Suprapubic skin (tissue), 4 donors: ENCODE measurements around the gene RPF1. TPM values are rescaled to one million over a fixed set of nuclear protein-coding genes. Genes with fewer than 3 reads are reported as not detected.

Experiments
- DNase-seq, 2 donors: peaks; one replicate each; pipeline ENCODE4 v3.0.0-alpha.2; 2019; ENCODE audit warnings: low spot score in 2 of 2
- H3K27ac ChIP-seq: fragments of 200-600 bp; sonication (generic); one replicate; pipeline ENCODE4 v1.5.1; 2019
- H3K27me3 ChIP-seq: fragments of 200-600 bp; sonication (generic); one replicate; pipeline ENCODE4 v1.5.1; 2019
- H3K36me3 ChIP-seq: fragments of 200-600 bp; sonication (generic); one replicate; pipeline ENCODE4 v1.5.1; 2019
- H3K4me1 ChIP-seq: fragments of 200-600 bp; sonication (generic); one replicate; pipeline ENCODE4 v1.5.1; 2019
- H3K4me3 ChIP-seq: fragments of 200-600 bp; sonication (generic); one replicate; pipeline ENCODE4 v1.5.1; 2019; ENCODE audit warnings: mild to moderate bottlenecking
- H3K9me3 ChIP-seq: fragments of 200-600 bp; sonication (generic); one replicate; pipeline ENCODE4 v1.5.1; 2019
- EP300 ChIP-seq: sonication (generic); formaldehyde crosslinking; IDR thresholded peaks from one replicate; pipeline ENCODE4 v1.6.1; 2017; ENCODE audit warnings: antibody characterized with exemption
- POLR2A ChIP-seq, 2 donors: fragments of 450-650 bp; IDR thresholded peaks; one replicate each; pipeline ENCODE4 v1.6.1; 2017; ENCODE audit warnings: antibody characterized with exemption in 2 of 2, mild to moderate bottlenecking in 2 of 2, moderate library complexity in 2 of 2
- POLR2AphosphoS5 ChIP-seq, 3 donors: sonication (generic); formaldehyde crosslinking; IDR thresholded peaks; one replicate each; pipeline ENCODE4 v1.6.1; 2017; ENCODE audit warnings: antibody characterized with exemption in 3 of 3
- WGBS: methylation state at CpG from one replicate; pipeline ENCODE4 v1.1.5; 2018; 5-methylcytosine and 5-hydroxymethylcytosine counted together
- total RNA-seq, 4 donors: library from RNA; depleted of rRNA; stranded (reverse); fragments of >200 nt; gene quantifications; one replicate each; pipeline ENCODE4 v1.1.0, GENCODE V29; 2016
- TF ChIP-seq, protein P1 (sequence below), 2 donors: fragments of 200-600 bp in 1 of 2; fragments of 450-650 bp in 1 of 2; sonication (generic) in 1 of 2; IDR thresholded peaks; one replicate each; pipeline ENCODE4 v1.5.1; 2016 to 2019; ENCODE audit warnings: antibody characterized with exemption in 2 of 2, mild to moderate bottlenecking in 1 of 2, moderate library complexity in 1 of 2

RPF1 gene
- total RNA-seq, 4 donors from 2014 or later, result 26.0 to 42.2 (median 39.1) TPM

GRCh38 chr1:84496498-84496897 lies 17.4 kb downstream of the RPF1 start:
- 90% methylated on average over 3 of the region's 3 CpGs for WGBS
- peaks cover 75% of the 10 kb centered on the region for H3K36me3 ChIP-seq

DNA sequence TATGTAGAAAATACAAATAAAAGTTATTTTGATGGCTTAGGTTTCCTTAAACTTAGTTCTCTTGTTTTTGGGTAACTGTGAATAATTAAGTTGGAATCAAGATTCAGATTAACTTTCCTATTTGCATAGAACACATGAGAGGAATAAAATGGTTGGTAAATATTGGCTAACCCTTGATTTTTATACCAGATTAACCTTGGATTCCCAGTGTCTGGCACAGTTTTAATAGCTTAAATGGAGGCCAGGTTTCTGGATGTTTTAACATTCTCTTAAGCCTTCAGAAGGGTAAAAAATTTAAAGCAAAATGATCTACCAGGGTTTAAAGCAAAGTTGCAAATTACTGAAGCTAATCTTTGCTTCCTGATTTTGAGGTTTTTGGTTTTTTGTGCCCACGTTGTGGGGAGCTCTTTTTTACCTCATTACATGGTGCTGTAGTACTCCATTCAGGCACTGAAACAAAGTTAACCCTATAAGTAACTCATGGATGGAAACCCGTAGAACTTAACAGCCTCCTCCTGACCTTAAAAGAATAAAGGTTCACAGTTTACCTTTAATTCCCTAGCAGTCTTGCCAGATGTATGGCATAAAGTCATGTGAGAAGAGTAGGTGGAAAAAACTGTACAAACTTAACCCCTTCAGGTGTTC lies 18.7 kb downstream of the RPF1 start:
- no peaks in the 10 kb centered on the region for H3K9me3 ChIP-seq
- no peak overlapping the region for H3K27ac ChIP-seq
- peaks cover 24% of the 10 kb centered on the region for H3K4me1 ChIP-seq
- H3K27me3 ChIP-seq, result no peaks in the 10 kb centered on the region
- H3K36me3 ChIP-seq, result peaks cover 63% of the 10 kb centered on the region
- WGBS, result 41% methylated on average over 2 of the region's 2 CpGs
- no peak overlapping the region for H3K4me3 ChIP-seq
- no peak for DNase-seq
- TF ChIP-seq EP300 (no peak), POLR2A (IDR thresholded peaks at IDR 0.05) (no peak), POLR2AphosphoS5 (IDR thresholded peaks at IDR 0.05) (no peak)
- TF ChIP-seq, protein P1, sequence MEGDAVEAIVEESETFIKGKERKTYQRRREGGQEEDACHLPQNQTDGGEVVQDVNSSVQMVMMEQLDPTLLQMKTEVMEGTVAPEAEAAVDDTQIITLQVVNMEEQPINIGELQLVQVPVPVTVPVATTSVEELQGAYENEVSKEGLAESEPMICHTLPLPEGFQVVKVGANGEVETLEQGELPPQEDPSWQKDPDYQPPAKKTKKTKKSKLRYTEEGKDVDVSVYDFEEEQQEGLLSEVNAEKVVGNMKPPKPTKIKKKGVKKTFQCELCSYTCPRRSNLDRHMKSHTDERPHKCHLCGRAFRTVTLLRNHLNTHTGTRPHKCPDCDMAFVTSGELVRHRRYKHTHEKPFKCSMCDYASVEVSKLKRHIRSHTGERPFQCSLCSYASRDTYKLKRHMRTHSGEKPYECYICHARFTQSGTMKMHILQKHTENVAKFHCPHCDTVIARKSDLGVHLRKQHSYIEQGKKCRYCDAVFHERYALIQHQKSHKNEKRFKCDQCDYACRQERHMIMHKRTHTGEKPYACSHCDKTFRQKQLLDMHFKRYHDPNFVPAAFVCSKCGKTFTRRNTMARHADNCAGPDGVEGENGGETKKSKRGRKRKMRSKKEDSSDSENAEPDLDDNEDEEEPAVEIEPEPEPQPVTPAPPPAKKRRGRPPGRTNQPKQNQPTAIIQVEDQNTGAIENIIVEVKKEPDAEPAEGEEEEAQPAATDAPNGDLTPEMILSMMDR (IDR thresholded peaks at IDR 0.05), result no peak

More at GRCh38 chr1:84496498-84496897, 17.4 kb downstream of the RPF1 start:
- Histone ChIP-seq H3K4me3 (no peak overlapping the region), H3K9me3 (no peaks in the 10 kb centered on the region), H3K27me3 (no peaks in the 10 kb centered on the region), H3K27ac (no peak overlapping the region), H3K4me1 (peaks cover 17% of the 10 kb centered on the region)
- TF ChIP-seq POLR2AphosphoS5 (IDR thresholded peaks at IDR 0.05), result no peak
- TF ChIP-seq EP300, result no peak
- TF ChIP-seq, protein P1 (IDR thresholded peaks at IDR 0.05), result no peak
- no peak for TF ChIP-seq POLR2A (IDR thresholded peaks at IDR 0.05)
- DNase-seq, result no peak

GRCh38 chr1:84502927-84503326 lies 23.9 kb downstream of the RPF1 start:
- H3K36me3 ChIP-seq, result peaks cover 24% of the 10 kb centered on the region
- H3K4me1 ChIP-seq, result peaks cover 51% of the 10 kb centered on the region
- H3K9me3 ChIP-seq, result no peaks in the 10 kb centered on the region
- 36% methylated on average over 5 of the region's 5 CpGs for WGBS
- TF ChIP-seq POLR2AphosphoS5 (IDR thresholded peaks at IDR 0.05) (no peak), EP300 (no peak), POLR2A (IDR thresholded peaks at IDR 0.05) (no peak)
- TF ChIP-seq, protein P1 (IDR thresholded peaks at IDR 0.05), result no peak
- no peak overlapping the region for H3K27ac ChIP-seq
- no peak for DNase-seq
- H3K27me3 ChIP-seq, result no peaks in the 10 kb centered on the region
- no peak overlapping the region for H3K4me3 ChIP-seq

GRCh38 chr1:84504580-84505492 lies 25.8 kb downstream of the RPF1 start:
- Histone ChIP-seq H3K9me3 (peaks cover 6% of the 10 kb centered on the region), H3K36me3 (peaks cover 6% of the 10 kb centered on the region), H3K4me3 (peak overlapping the region; percentile 88), H3K4me1 (peaks cover 51% of the 10 kb centered on the region), H3K27me3 (no peaks in the 10 kb centered on the region), H3K27ac (peak overlapping the region; percentile 98)
- TF ChIP-seq POLR2A (IDR thresholded peaks at IDR 0.05) (no peak), POLR2AphosphoS5 (IDR thresholded peaks at IDR 0.05) (no peak), EP300 (no peak)
- TF ChIP-seq, protein P1 (IDR thresholded peaks at IDR 0.05), result no peak
- 4% methylated on average over 17 of the region's 17 CpGs for WGBS
- DNase-seq, result no peak

DNA sequence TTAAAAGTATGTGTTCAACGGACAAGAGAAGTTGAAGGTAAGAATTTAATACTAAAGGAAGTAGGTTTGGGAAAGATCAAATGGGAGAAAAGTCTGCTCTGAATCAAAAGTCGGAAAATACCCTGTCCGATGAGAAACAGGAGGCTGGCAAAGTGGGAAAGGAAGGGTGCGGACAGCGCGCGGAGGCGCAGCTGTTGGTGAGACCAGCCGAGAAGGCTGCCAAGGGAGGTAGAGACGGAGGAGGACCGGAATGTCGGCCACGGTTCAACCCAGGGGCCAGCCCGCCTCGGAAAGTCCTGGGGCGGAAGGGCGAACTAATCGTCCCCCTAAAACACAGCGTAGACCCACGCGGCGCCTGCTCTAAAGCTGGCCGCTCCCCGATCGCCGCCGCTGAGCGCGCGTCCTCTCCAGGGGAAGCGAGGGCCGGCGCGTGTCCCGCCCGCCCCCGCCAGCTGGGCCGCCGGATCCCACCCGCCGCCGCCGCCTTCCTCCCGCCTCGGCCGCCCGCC lies 26.5 kb downstream of the RPF1 start:
- no peaks in the 10 kb centered on the region for H3K27me3 ChIP-seq
- peak in 2 of 3 donors; percentile 7 to 44 for TF ChIP-seq POLR2AphosphoS5 (IDR thresholded peaks at IDR 0.05)
- no peak for TF ChIP-seq EP300
- TF ChIP-seq POLR2A (IDR thresholded peaks at IDR 0.05), result no peak
- peaks cover 7% of the 10 kb centered on the region for H3K9me3 ChIP-seq
- H3K36me3 ChIP-seq, result no peaks in the 10 kb centered on the region
- WGBS, result under 1% methylated on average over 21 of the region's 47 CpGs
- peak overlapping the region; percentile 88 for H3K4me3 ChIP-seq
- peaks cover 44% of the 10 kb centered on the region for H3K4me1 ChIP-seq
- peak in 1 of 2 donors; percentile 85 for DNase-seq
- H3K27ac ChIP-seq, result peak overlapping the region; percentile 98
